Measurements from ENCODE around the gene OTULINL.
"Not testable (repeated sequence)": the region's sequence is repeated elsewhere in the genome, so short reads cannot be mapped to it uniquely, and the experiment has no call there.

The OTULINL gene

DNA sequence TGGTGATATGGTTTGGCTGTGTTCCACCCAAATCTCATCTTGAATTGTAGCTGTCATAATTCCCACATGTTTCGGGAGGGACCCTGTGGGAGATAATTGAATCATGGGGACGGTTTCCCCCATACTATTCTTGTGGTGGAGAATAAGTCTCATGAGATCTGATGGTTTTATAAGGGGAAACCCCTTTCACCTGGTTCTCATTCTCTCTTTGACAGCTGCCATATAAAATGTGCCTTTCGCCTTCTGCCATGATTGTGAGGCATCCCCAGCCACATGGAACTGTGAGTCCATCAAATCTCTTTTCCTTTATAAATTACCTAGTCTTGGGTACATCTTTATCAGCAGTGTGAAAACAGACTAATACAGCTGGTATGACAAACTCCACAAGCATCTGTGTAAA lies 27.3 kb upstream of the OTULINL start:
- H3K4ac ChIP-seq (ENCODE audit: low read depth in 1 of 2, low read length in 2 of 2); H2BK15ac ChIP-seq (ENCODE audit: low read depth, poor library complexity, severe bottlenecking); H3K4me2 ChIP-seq (ENCODE audit: low read length, poor library complexity, severe bottlenecking); H3K79me1 ChIP-seq (replicated peaks; ENCODE audit: low read length, poor library complexity, severe bottlenecking); H3K23ac ChIP-seq (ENCODE audit: low read length in 2 of 2); H3K9ac ChIP-seq (ENCODE audit: low read length); H3K14ac ChIP-seq (ENCODE audit: low read length in 2 of 2); DNase-seq; H3K4me3 ChIP-seq (ENCODE audit: insufficient read depth in 1 of 2, low read depth in 1 of 2, low read length in 2 of 2); H3K36me3 ChIP-seq (ENCODE audit: control insufficient read depth in 1 of 2, insufficient read depth in 2 of 2, low read depth in 1 of 2, low read length in 2 of 2); H2BK120ac ChIP-seq (ENCODE audit: low read depth, low read length); H4K91ac ChIP-seq (ENCODE audit: low read length); H2BK12ac ChIP-seq (ENCODE audit: low read length in 2 of 2); H2BK5ac ChIP-seq (ENCODE audit: low read depth, low read length, poor library complexity, severe bottlenecking); H3K4me1 ChIP-seq (ENCODE audit: control insufficient read depth, insufficient read depth, low read depth, low read length); H4K8ac ChIP-seq (ENCODE audit: low read length); H3K18ac ChIP-seq (ENCODE audit: low read depth in 1 of 2, low read length in 2 of 2); H2AK5ac ChIP-seq (ENCODE audit: low read length, severe bottlenecking); H3K9me3 ChIP-seq (ENCODE audit: control insufficient read depth, low read length); H2AFZ ChIP-seq (ENCODE audit: low read depth, low read length); H3K27ac ChIP-seq (ENCODE audit: low read length, poor library complexity, severe bottlenecking): not testable (repeated sequence)
- peaks cover 17 to 24% of the 10 kb centered on the region in 2 experiments for H3K27me3 ChIP-seq (ENCODE audit: control insufficient read depth in 1 of 2, insufficient read depth in 1 of 2, low read length in 2 of 2)
- WGBS: 58% methylated on average over 1 of the region's 3 CpGs

DNA sequence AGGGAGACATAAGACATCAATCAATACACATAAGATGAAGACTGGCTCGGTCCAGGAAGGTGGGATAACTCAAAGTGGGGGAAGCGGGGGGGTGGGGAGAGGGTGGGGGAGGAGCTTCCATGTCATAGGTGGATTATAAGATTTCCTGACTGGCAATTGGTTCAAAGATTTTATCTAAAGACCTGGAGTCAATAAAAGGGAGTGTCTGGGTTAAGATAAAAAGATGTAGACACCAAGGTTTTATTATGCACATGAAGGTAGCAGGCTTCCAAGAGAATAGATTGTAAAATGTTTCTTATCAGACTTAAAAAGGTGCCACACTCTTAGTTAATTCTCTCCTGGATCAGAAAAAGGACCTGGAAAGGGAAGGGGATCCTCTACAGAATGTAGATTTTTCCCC lies 25.6 kb upstream of the OTULINL start:
- H4K8ac ChIP-seq (ENCODE audit: low read length): no peak overlapping the region
- H3K27me3 ChIP-seq (ENCODE audit: control insufficient read depth in 1 of 2, insufficient read depth in 1 of 2, low read length in 2 of 2): peaks cover 18 to 29% of the 10 kb centered on the region in 2 experiments
- H3K27ac ChIP-seq (ENCODE audit: low read length, poor library complexity, severe bottlenecking): no peak overlapping the region
- DNase-seq: no peak
- H2BK5ac ChIP-seq (ENCODE audit: low read depth, low read length, poor library complexity, severe bottlenecking): no peak overlapping the region
- no peaks in the 10 kb centered on the region for H3K79me1 ChIP-seq (replicated peaks; ENCODE audit: low read length, poor library complexity, severe bottlenecking)
- no peak overlapping the region for H3K14ac ChIP-seq (ENCODE audit: low read length in 2 of 2)
- H3K36me3 ChIP-seq (ENCODE audit: control insufficient read depth in 1 of 2, insufficient read depth in 2 of 2, low read depth in 1 of 2, low read length in 2 of 2): no peaks in the 10 kb centered on the region
- no peak overlapping the region for H3K23ac ChIP-seq (ENCODE audit: low read length in 2 of 2)
- no peak overlapping the region for H3K4me3 ChIP-seq (ENCODE audit: insufficient read depth in 1 of 2, low read depth in 1 of 2, low read length in 2 of 2)
- no peak overlapping the region for H3K4ac ChIP-seq (ENCODE audit: low read depth in 1 of 2, low read length in 2 of 2)
- no peak overlapping the region for H3K9ac ChIP-seq (ENCODE audit: low read length)
- H3K4me2 ChIP-seq (ENCODE audit: low read length, poor library complexity, severe bottlenecking): no peak overlapping the region
- no peaks in the 10 kb centered on the region for H3K9me3 ChIP-seq (ENCODE audit: control insufficient read depth, low read length)
- 83% methylated on average over 2 of the region's 2 CpGs for WGBS
- H3K4me1 ChIP-seq (ENCODE audit: control insufficient read depth, insufficient read depth, low read depth, low read length): no peaks in the 10 kb centered on the region
- no peak overlapping the region for H2BK15ac ChIP-seq (ENCODE audit: low read depth, poor library complexity, severe bottlenecking)
- H2BK12ac ChIP-seq (ENCODE audit: low read length in 2 of 2): no peak overlapping the region
- H4K91ac ChIP-seq (ENCODE audit: low read length): no peak overlapping the region
- no peak overlapping the region for H2BK120ac ChIP-seq (ENCODE audit: low read depth, low read length)
- H2AK5ac ChIP-seq (ENCODE audit: low read length, severe bottlenecking): no peak overlapping the region
- H3K18ac ChIP-seq (ENCODE audit: low read depth in 1 of 2, low read length in 2 of 2): no peak overlapping the region
- H2AFZ ChIP-seq (ENCODE audit: low read depth, low read length): no peak overlapping the region

DNA sequence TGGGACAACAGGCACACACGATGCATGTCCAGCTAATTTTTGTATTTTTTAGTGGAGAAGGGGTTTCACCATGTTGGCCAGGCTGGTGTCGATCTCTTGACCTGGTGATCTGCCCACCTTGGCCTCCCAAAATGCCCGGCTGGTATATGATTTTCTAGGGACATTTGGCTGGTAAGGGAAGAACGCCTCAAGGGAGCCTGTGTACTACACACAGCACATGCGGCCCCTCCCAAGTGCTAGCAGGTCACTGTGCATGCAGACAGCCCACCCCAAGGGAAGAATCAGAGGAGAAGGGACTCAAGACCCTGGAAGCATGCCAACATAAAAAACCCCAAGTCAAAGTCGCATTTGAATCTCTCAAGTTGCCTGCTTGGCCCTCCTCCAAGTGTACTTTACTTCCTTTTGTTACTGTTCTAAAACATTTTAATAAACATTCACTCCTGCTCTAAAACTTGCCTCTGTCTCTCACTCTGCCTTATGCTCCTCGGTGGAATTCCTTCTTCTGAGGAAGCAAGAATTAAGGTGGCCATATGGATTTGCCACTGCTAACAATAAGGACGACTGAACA lies 24.3 kb upstream of the OTULINL start:
- H2AK5ac ChIP-seq (ENCODE audit: low read length, severe bottlenecking): no peak overlapping the region
- peak overlapping the region in 1 of 2 experiments; percentile 34 for H3K18ac ChIP-seq (ENCODE audit: low read depth in 1 of 2, low read length in 2 of 2)
- no peak overlapping the region for H4K8ac ChIP-seq (ENCODE audit: low read length)
- no peak overlapping the region for H3K23ac ChIP-seq (ENCODE audit: low read length in 2 of 2)
- no peaks in the 10 kb centered on the region for H3K36me3 ChIP-seq (ENCODE audit: control insufficient read depth in 1 of 2, insufficient read depth in 2 of 2, low read depth in 1 of 2, low read length in 2 of 2)
- peak; percentile 36 for DNase-seq
- H2AFZ ChIP-seq (ENCODE audit: low read depth, low read length): no peak overlapping the region
- no peak overlapping the region for H3K4me3 ChIP-seq (ENCODE audit: insufficient read depth in 1 of 2, low read depth in 1 of 2, low read length in 2 of 2)
- H3K4ac ChIP-seq (ENCODE audit: low read depth in 1 of 2, low read length in 2 of 2): no peak overlapping the region
- no peak overlapping the region for H3K14ac ChIP-seq (ENCODE audit: low read length in 2 of 2)
- no peak overlapping the region for H2BK120ac ChIP-seq (ENCODE audit: low read depth, low read length)
- H2BK12ac ChIP-seq (ENCODE audit: low read length in 2 of 2): no peak overlapping the region
- no peak overlapping the region for H3K9ac ChIP-seq (ENCODE audit: low read length)
- no peak overlapping the region for H4K91ac ChIP-seq (ENCODE audit: low read length)
- H3K9me3 ChIP-seq (ENCODE audit: control insufficient read depth, low read length): no peaks in the 10 kb centered on the region
- H3K79me1 ChIP-seq (replicated peaks; ENCODE audit: low read length, poor library complexity, severe bottlenecking): no peaks in the 10 kb centered on the region
- no peak overlapping the region for H3K4me2 ChIP-seq (ENCODE audit: low read length, poor library complexity, severe bottlenecking)
- no peaks in the 10 kb centered on the region for H3K4me1 ChIP-seq (ENCODE audit: control insufficient read depth, insufficient read depth, low read depth, low read length)
- WGBS: 71% methylated on average over 8 of the region's 8 CpGs
- H3K27me3 ChIP-seq (ENCODE audit: control insufficient read depth in 1 of 2, insufficient read depth in 1 of 2, low read length in 2 of 2): peaks cover 22 to 29% of the 10 kb centered on the region in 2 experiments
- H2BK5ac ChIP-seq (ENCODE audit: low read depth, low read length, poor library complexity, severe bottlenecking): no peak overlapping the region
- no peak overlapping the region for H3K27ac ChIP-seq (ENCODE audit: low read length, poor library complexity, severe bottlenecking)
- H2BK15ac ChIP-seq (ENCODE audit: low read depth, poor library complexity, severe bottlenecking): no peak overlapping the region

DNA sequence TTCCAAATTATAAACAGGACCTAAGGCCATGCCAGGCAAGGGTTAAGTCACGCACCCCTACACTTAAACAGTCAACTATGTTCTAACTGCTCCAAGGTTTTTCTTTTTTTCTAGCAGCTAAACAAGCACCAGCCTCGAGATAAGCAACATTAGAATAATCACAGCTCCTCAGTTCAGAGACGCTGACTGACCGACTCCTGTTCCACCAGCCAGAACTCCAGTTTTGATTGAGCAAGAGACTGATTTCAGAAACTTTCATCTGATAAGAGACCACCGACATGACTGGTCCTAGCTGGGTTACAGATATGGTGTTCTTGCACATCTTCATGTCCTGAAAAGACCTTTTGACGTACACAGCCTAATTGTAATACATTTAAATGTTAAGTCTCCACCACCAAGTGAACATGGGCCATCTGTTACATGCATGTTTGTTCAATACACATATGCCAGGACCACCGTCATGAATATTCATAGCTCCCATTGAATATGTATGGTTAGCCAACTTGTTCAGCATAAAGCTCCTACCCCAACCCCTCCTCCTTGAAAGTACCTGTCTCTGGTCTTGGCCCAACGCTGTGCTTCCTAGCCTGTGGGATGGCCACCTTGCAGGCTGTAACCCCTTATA lies 23.7 kb upstream of the OTULINL start:
- Histone ChIP-seq H3K18ac (ENCODE audit: low read depth in 1 of 2, low read length in 2 of 2) (no peak overlapping the region), H3K14ac (ENCODE audit: low read length in 2 of 2) (no peak overlapping the region), H3K27me3 (ENCODE audit: control insufficient read depth in 1 of 2, insufficient read depth in 1 of 2, low read length in 2 of 2) (peaks cover 22 to 29% of the 10 kb centered on the region in 2 experiments), H3K9me3 (ENCODE audit: control insufficient read depth, low read length) (no peaks in the 10 kb centered on the region), H3K79me1 (replicated peaks; ENCODE audit: low read length, poor library complexity, severe bottlenecking) (no peaks in the 10 kb centered on the region), H2BK12ac (ENCODE audit: low read length in 2 of 2) (no peak overlapping the region), H3K36me3 (ENCODE audit: control insufficient read depth in 1 of 2, insufficient read depth in 2 of 2, low read depth in 1 of 2, low read length in 2 of 2) (no peaks in the 10 kb centered on the region), H3K4me2 (ENCODE audit: low read length, poor library complexity, severe bottlenecking) (no peak overlapping the region), H4K8ac (ENCODE audit: low read length) (no peak overlapping the region), H3K27ac (ENCODE audit: low read length, poor library complexity, severe bottlenecking) (no peak overlapping the region), H3K4ac (ENCODE audit: low read depth in 1 of 2, low read length in 2 of 2) (no peak overlapping the region), H2BK5ac (ENCODE audit: low read depth, low read length, poor library complexity, severe bottlenecking) (no peak overlapping the region), H3K4me1 (ENCODE audit: control insufficient read depth, insufficient read depth, low read depth, low read length) (no peaks in the 10 kb centered on the region), H2BK15ac (ENCODE audit: low read depth, poor library complexity, severe bottlenecking) (no peak overlapping the region), H2AFZ (ENCODE audit: low read depth, low read length) (no peak overlapping the region), H3K23ac (ENCODE audit: low read length in 2 of 2) (no peak overlapping the region), H3K9ac (ENCODE audit: low read length) (no peak overlapping the region), H4K91ac (ENCODE audit: low read length) (no peak overlapping the region), H2AK5ac (ENCODE audit: low read length, severe bottlenecking) (no peak overlapping the region), H2BK120ac (ENCODE audit: low read depth, low read length) (no peak overlapping the region), H3K4me3 (ENCODE audit: insufficient read depth in 1 of 2, low read depth in 1 of 2, low read length in 2 of 2) (no peak overlapping the region)
- WGBS: 64% methylated on average over 8 of the region's 8 CpGs
- DNase-seq: peak; percentile 64
